A549 (cell line): ENCODE data around the gene PIP5K1A. TPM values are rescaled to one million over a fixed set of nuclear protein-coding genes. Genes with fewer than 3 reads are reported as not detected.
A peak's percentile ranks its signal among the peaks of the same experiment; 100 is the strongest.

Source experiments
- ATAC-seq, 2 experiments: fragments of 200-7000 bp in 1 of 2; fragments of >200 bp in 1 of 2; cut with Nextera tagmentation in 1 of 2; cut with Tn5 transposase in 1 of 2; 3 replicates each; pipeline versions ENCODE4 v1.8.0 to v1.9.1; 2018 to 2020; ENCODE audit warnings: mild to moderate bottlenecking in 1 of 2, moderate library complexity in 1 of 2
- CTCF ChIA-PET: fragments of 300-600 bp; sonication (Branson Sonifier 250); formaldehyde crosslinking; extraction: SDS; loops from one replicate; lab custom pipeline; 2021; ENCODE audit warnings: antibody characterized with exemption, inconsistent platforms; lab: Yijun Ruan, JAX
- POLR2A ChIA-PET: fragments of 350-600 bp; formaldehyde crosslinking; extraction: SDS; loops from one replicate; lab custom pipeline; 2021; ENCODE audit warnings: antibody characterized with exemption, inconsistent platforms; lab: Yijun Ruan, JAX
- DNase-seq, 2 experiments: peaks; one replicate each; pipeline versions ENCODE4 v3.0.0 to v3.0.0-alpha.2; 2011 to 2016; ENCODE audit warnings: low read depth in 1 of 2, low spot score in 1 of 2
- FAIRE-seq: peaks from 2 replicates; lab custom pipeline; 2011; peaks lifted over from hg19 to GRCh38; lab: Jason Lieb, UNC
- H3K27ac ChIP-seq, 2 experiments: fragments of >200 bp; sonication (Bioruptor Twin); formaldehyde crosslinking; 3 replicates each; pipeline ENCODE4 v1.5.1; 2016 to 2017
- H3K4me1 ChIP-seq: fragments of >200 bp; sonication (Bioruptor Twin); formaldehyde crosslinking; 3 replicates; pipeline ENCODE4 v1.6.1; 2016
- H3K4me2 ChIP-seq: fragments of >200 bp; sonication (Bioruptor Twin); formaldehyde crosslinking; 3 replicates; pipeline ENCODE4 v1.6.1; 2016
- H3K4me3 ChIP-seq: fragments of >200 bp; sonication (Bioruptor Twin); formaldehyde crosslinking; 3 replicates; pipeline ENCODE4 v1.5.1; 2016
- H3K9me3 ChIP-seq: fragments of >200 bp; sonication (Bioruptor Twin); formaldehyde crosslinking; 3 replicates; pipeline ENCODE4 v1.6.1; 2016
- ATOH8 ChIP-seq: fragments of 250-450 bp; sonication (Bioruptor Pico); IDR thresholded peaks from 2 replicates; pipeline ENCODE4 v1.5.0; 2020; ENCODE audit warnings: low read depth, mild to moderate bottlenecking, moderate library complexity
- BCL3 ChIP-seq: fragments of >200 bp; sonication (Bioruptor Twin); formaldehyde crosslinking; IDR thresholded peaks from 3 replicates; pipeline ENCODE4 v1.6.1; 2016
- CBX8 ChIP-seq: fragments of 200-600 bp; sonication (generic); IDR thresholded peaks from 2 replicates; pipeline ENCODE4 v1.6.1; 2016
- CEBPB ChIP-seq, 2 experiments: fragments of >200 bp in 1 of 2; sonication (Bioruptor Twin) in 1 of 2; formaldehyde crosslinking in 1 of 2; IDR thresholded peaks; 2 replicates each; pipeline ENCODE4 v1.6.1; 2012 to 2016
- CHD2 ChIP-seq: fragments of 150-350 bp; IDR thresholded peaks from 2 replicates; pipeline ENCODE4 v1.6.1; 2014; ENCODE audit warnings: low read length; ENCODE audit not compliant: partially characterized antibody
- CHD4 ChIP-seq: fragments of 200-600 bp; sonication (generic); IDR thresholded peaks from 2 replicates; pipeline ENCODE4 v1.6.1; 2016; ENCODE audit warnings: antibody characterized with exemption, mild to moderate bottlenecking, borderline replicate concordance
- CTCF ChIP-seq: fragments of >200 bp; sonication (Bioruptor Twin); formaldehyde crosslinking; IDR thresholded peaks from 3 replicates; pipeline ENCODE4 v1.5.1; 2016
- E2F6 ChIP-seq: IDR thresholded peaks from 2 replicates; pipeline ENCODE4 v1.6.1; 2012; ENCODE audit warnings: low read depth, borderline replicate concordance
- FOXS1 ChIP-seq: fragments of 250-450 bp; sonication (Bioruptor Pico); IDR thresholded peaks from 2 replicates; pipeline ENCODE4 v1.5.0; 2020; ENCODE audit warnings: mild to moderate bottlenecking, moderate library complexity
- GATA3 ChIP-seq: IDR thresholded peaks from 2 replicates; pipeline ENCODE4 v1.6.1; 2012; ENCODE audit warnings: borderline replicate concordance
- HDAC2 ChIP-seq: fragments of 200-600 bp; sonication (generic); IDR thresholded peaks from 2 replicates; pipeline ENCODE4 v1.6.1; 2016
- HEYL ChIP-seq: fragments of 250-450 bp; sonication (Bioruptor Pico); IDR thresholded peaks from 2 replicates; pipeline ENCODE4 v1.8.0; 2021; ENCODE audit warnings: mild to moderate bottlenecking, moderate library complexity
- JUN ChIP-seq, 2 experiments: fragments of >200 bp; sonication (Bioruptor Twin); formaldehyde crosslinking; IDR thresholded peaks; 2 replicates in 1 of 2; 3 replicates in 1 of 2; pipeline ENCODE4 v1.6.1; 2016 to 2017
- KDM5A ChIP-seq: fragments of 200-600 bp; sonication (generic); IDR thresholded peaks from 2 replicates; pipeline ENCODE4 v1.6.1; 2016; ENCODE audit warnings: antibody characterized with exemption, mild to moderate bottlenecking
- MAFK ChIP-seq: fragments of 450-650 bp; IDR thresholded peaks from 2 replicates; pipeline ENCODE4 v1.6.1; 2014; ENCODE audit not compliant: partially characterized antibody
- MAX ChIP-seq: IDR thresholded peaks from 2 replicates; pipeline ENCODE4 v1.6.1; 2012
- MAZ ChIP-seq: fragments of 150-350 bp; IDR thresholded peaks from 2 replicates; pipeline ENCODE4 v1.6.1; 2014; ENCODE audit warnings: antibody characterized with exemption, low read depth, low read length, borderline replicate concordance
- MYC ChIP-seq: IDR thresholded peaks from 2 replicates; pipeline ENCODE4 v1.6.1; 2012; ENCODE audit warnings: mild to moderate bottlenecking, inconsistent platforms, low read length, improper control_type of control experiment, borderline replicate concordance
- PHF8 ChIP-seq: fragments of 200-600 bp; sonication (generic); IDR thresholded peaks from 2 replicates; pipeline ENCODE4 v1.6.1; 2016; ENCODE audit warnings: low read depth, mild to moderate bottlenecking, antibody characterized with exemption, moderate library complexity, borderline replicate concordance
- POLR2A ChIP-seq: IDR thresholded peaks from 2 replicates; pipeline ENCODE4 v1.6.1; 2012; ENCODE audit warnings: mild to moderate bottlenecking, low read length
- POLR2AphosphoS2 ChIP-seq: conservative IDR thresholded peaks from 2 replicates; pipeline ENCODE4 v1.6.1; 2012; ENCODE audit warnings: low read length, improper control_type of control experiment, inconsistent platforms
- RARB ChIP-seq: fragments of 250-450 bp; sonication (Bioruptor Pico); IDR thresholded peaks from 2 replicates; pipeline ENCODE4 v1.8.0; 2021; ENCODE audit warnings: mild to moderate bottlenecking, moderate library complexity
- TFCP2L1 ChIP-seq: fragments of 250-450 bp; sonication (Bioruptor Pico); IDR thresholded peaks from 2 replicates; pipeline ENCODE4 v1.5.0; 2021; ENCODE audit warnings: mild to moderate bottlenecking
- TP53 ChIP-seq: fragments of 250-450 bp; sonication (Bioruptor Pico); IDR thresholded peaks from 2 replicates; pipeline ENCODE4 v1.5.0; 2021; ENCODE audit warnings: mild to moderate bottlenecking, moderate library complexity
- ZC3H11A ChIP-seq: fragments of 450-650 bp; IDR thresholded peaks from 2 replicates; pipeline ENCODE4 v1.6.1; 2014; ENCODE audit warnings: antibody characterized with exemption, mild to moderate bottlenecking
- WGBS: methylation state at CpG from one replicate; pipeline ENCODE4 v1.1.6; 2017; ENCODE audit errors: missing lambda C conversion rate; 5-methylcytosine and 5-hydroxymethylcytosine counted together
- polyA minus RNA-seq: library from RNA; depleted of rRNA, polyadenylated mRNA; stranded (reverse); fragments of >200 nt; gene quantifications from 2 replicates; pipeline ENCODE4 v1.2.3, GENCODE V29; 2011; rRNA and poly(A)+ RNA removed
- polyA plus RNA-seq, 4 experiments: library from polyadenylated mRNA; depleted of rRNA in 3 of 4; stranded (reverse); fragments of >200 nt; fragmentation: RNase III in 1 of 4; extraction: RNeasy Plus Mini Kit Qiagen cat#74134 plus additional on column Dnase treatment in 1 of 4; gene quantifications; 2 replicates in 3 of 4; 3 replicates in 1 of 4; pipeline ENCODE4 v1.2.3, GENCODE V29; 2011 to 2017
- TF ChIP-seq, protein P1 (sequence below): fragments of 450-650 bp; IDR thresholded peaks from 2 replicates; pipeline ENCODE4 v1.6.1; 2014; ENCODE audit warnings: antibody characterized with exemption
- TF ChIP-seq, protein P2 (sequence below): IDR thresholded peaks from 2 replicates; pipeline ENCODE4 v1.6.1; 2012
- TF ChIP-seq, protein P3 (sequence below): fragments of 150-350 bp; IDR thresholded peaks from 2 replicates; pipeline ENCODE4 v1.6.1; 2014; ENCODE audit warnings: low read depth, mild to moderate bottlenecking, low read length

The PIP5K1A gene, protein sequence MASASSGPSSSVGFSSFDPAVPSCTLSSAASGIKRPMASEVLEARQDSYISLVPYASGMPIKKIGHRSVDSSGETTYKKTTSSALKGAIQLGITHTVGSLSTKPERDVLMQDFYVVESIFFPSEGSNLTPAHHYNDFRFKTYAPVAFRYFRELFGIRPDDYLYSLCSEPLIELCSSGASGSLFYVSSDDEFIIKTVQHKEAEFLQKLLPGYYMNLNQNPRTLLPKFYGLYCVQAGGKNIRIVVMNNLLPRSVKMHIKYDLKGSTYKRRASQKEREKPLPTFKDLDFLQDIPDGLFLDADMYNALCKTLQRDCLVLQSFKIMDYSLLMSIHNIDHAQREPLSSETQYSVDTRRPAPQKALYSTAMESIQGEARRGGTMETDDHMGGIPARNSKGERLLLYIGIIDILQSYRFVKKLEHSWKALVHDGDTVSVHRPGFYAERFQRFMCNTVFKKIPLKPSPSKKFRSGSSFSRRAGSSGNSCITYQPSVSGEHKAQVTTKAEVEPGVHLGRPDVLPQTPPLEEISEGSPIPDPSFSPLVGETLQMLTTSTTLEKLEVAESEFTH
- polyA plus RNA-seq (2011; rRNA removed) (129 and 183 TPM in 2 replicates), polyA plus RNA-seq (2017; fragmentation: RNase III; extraction: RNeasy Plus Mini Kit Qiagen cat#74134 plus additional on column Dnase treatment) (46.8 to 50.0 TPM (median 49.4 TPM) in 3 replicates), polyA minus RNA-seq (143 and 168 TPM in 2 replicates)
- 49.3 and 59.9 TPM in 2 replicates for polyA plus RNA-seq (2012; cell fraction: cytosol; rRNA removed)
- polyA plus RNA-seq (2012; cell fraction: nucleus; rRNA removed) = 31.6 and 58.2 TPM in 2 replicates

- 1% methylated on average over 47 of the region's 60 CpGs for WGBS
- Histone ChIP-seq H3K9me3 (no peaks in the 10 kb centered on the region), H3K4me2 (peak within 1 kb of the TSS; percentile 87), H3K4me1 (peaks cover 30% of the 10 kb centered on the region), H3K27ac (peak within 1 kb of the TSS; percentile 95), H3K4me3 (peak within 1 kb of the TSS; percentile 78)
- TF ChIP-seq HEYL (no peak), RARB (CRISPR knock-in tag) (no peak), TP53 (CRISPR knock-in tag) (no peak), ATOH8 (CRISPR knock-in tag) (no peak), MAX (peak; percentile 88), CHD2 (no peak), CTCF (no peak), GATA3 (0 out of 2 replicates have a peak, but pooled peaks have one; percentile 26), POLR2AphosphoS2 (no peak), POLR2A (peak; percentile 72), BCL3 (0 out of 3 replicates have a peak, but pooled peaks have one; percentile 44), HDAC2 (0 out of 2 replicates have a peak, but pooled peaks have one; percentile 9), ZC3H11A (no peak), FOXS1 (CRISPR knock-in tag) (0 out of 2 replicates have a peak, but pooled peaks have one; percentile 15), KDM5A (peak; percentile 64; the same call in 1 of the 2 replicates), JUN (IDR thresholded peaks at IDR 0.05) (peak in 1 of 2 experiments; percentile 78; a peak in 3 of 5 replicates), MAFK (no peak), MYC (0 out of 2 replicates have a peak, but pooled peaks have one; percentile 25), TFCP2L1 (CRISPR knock-in tag) (no peak), MAZ (no peak), PHF8 (peak; percentile 79), CHD4 (no peak; the same call in 1 of the 2 replicates), CEBPB (IDR thresholded peaks at IDR 0.05) (no peak), CBX8 (no peak), E2F6 (peak; percentile 72)
- TF ChIP-seq, protein P1, sequence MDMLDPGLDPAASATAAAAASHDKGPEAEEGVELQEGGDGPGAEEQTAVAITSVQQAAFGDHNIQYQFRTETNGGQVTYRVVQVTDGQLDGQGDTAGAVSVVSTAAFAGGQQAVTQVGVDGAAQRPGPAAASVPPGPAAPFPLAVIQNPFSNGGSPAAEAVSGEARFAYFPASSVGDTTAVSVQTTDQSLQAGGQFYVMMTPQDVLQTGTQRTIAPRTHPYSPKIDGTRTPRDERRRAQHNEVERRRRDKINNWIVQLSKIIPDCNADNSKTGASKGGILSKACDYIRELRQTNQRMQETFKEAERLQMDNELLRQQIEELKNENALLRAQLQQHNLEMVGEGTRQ = peak; percentile 98
- TF ChIP-seq, protein P2, sequence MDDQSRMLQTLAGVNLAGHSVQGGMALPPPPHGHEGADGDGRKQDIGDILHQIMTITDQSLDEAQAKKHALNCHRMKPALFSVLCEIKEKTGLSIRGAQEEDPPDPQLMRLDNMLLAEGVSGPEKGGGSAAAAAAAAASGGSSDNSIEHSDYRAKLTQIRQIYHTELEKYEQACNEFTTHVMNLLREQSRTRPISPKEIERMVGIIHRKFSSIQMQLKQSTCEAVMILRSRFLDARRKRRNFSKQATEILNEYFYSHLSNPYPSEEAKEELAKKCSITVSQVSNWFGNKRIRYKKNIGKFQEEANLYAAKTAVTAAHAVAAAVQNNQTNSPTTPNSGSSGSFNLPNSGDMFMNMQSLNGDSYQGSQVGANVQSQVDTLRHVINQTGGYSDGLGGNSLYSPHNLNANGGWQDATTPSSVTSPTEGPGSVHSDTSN = no peak
- TF ChIP-seq, protein P3, sequence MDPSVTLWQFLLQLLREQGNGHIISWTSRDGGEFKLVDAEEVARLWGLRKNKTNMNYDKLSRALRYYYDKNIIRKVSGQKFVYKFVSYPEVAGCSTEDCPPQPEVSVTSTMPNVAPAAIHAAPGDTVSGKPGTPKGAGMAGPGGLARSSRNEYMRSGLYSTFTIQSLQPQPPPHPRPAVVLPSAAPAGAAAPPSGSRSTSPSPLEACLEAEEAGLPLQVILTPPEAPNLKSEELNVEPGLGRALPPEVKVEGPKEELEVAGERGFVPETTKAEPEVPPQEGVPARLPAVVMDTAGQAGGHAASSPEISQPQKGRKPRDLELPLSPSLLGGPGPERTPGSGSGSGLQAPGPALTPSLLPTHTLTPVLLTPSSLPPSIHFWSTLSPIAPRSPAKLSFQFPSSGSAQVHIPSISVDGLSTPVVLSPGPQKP = no peak
- ATAC-seq (peak; percentile 79 to 81), FAIRE-seq (no peak), DNase-seq (peak; percentile 98 to 99)
- ChIA-PET CTCF (interaction anchor here (0.9 to 5.8 kb wide), 2 partner anchors 30 to 53 kb away, joined by 3 to 48 read pairs; no protein-coding TSS in a partner anchor), POLR2A (interaction anchor here (0.5 to 1.4 kb wide), 3 partner anchors 9 to 227 kb away, joined by 3 to 7 read pairs (median 3); partner anchors contain the start of gene VPS72)
These were observed at the start of gene PIP5K1A for GRCh38 chr1:151198254-151199127. TSS of gene PIP5K1A (plus strand) at chr1:151198552. CDS start at chr1:151198997, 445 bp downstream.
